Osteoblast (primary cell): ENCODE results near the gene KCNK13. TPM values are rescaled to one million over a fixed set of nuclear protein-coding genes. Genes with fewer than 3 reads are reported as not detected.

ENCODE experiments used
- DNase-seq: peaks from one replicate; pipeline ENCODE4 v3.0.0; 2011; ENCODE audit warnings: low spot score, mixed read lengths; ENCODE audit not compliant: insufficient read length; ENCODE audit errors: missing footprints
- H2AFZ ChIP-seq: 2 replicates; pipeline ENCODE4 v1.6.0; 2011; ENCODE audit warnings: mild to moderate bottlenecking, low read length
- H3K27ac ChIP-seq: 2 replicates; pipeline ENCODE4 v1.5.1; 2011; ENCODE audit warnings: mild to moderate bottlenecking, low read depth, low read length, moderate library complexity
- H3K27me3 ChIP-seq: 2 replicates; pipeline ENCODE4 v1.6.0; 2012; ENCODE audit warnings: mild to moderate bottlenecking, control low read depth, inconsistent platforms, low read length, moderate library complexity; ENCODE audit not compliant: insufficient read depth
- H3K36me3 ChIP-seq: 2 replicates; pipeline ENCODE4 v1.5.1; 2011; ENCODE audit warnings: mild to moderate bottlenecking, low read length, control low read depth, moderate library complexity; ENCODE audit not compliant: insufficient read depth
- H3K4me1 ChIP-seq: 2 replicates; pipeline ENCODE4 v1.5.1; 2011; ENCODE audit warnings: mild to moderate bottlenecking, low read length, control low read depth, moderate library complexity; ENCODE audit not compliant: insufficient read depth
- H3K4me2 ChIP-seq: 2 replicates; pipeline ENCODE4 v1.6.0; 2011; ENCODE audit warnings: mild to moderate bottlenecking, low read length; ENCODE audit not compliant: insufficient read depth
- H3K4me3 ChIP-seq: fragments of 200-600 bp; sonication (generic); 3 replicates; pipeline ENCODE4 v1.5.1; 2012; ENCODE audit warnings: mild to moderate bottlenecking, low read length, inconsistent platforms; ENCODE audit not compliant: insufficient read depth
- H3K79me2 ChIP-seq: 2 replicates; pipeline ENCODE4 v1.6.0; 2012; ENCODE audit warnings: mild to moderate bottlenecking, low read length, control low read depth, inconsistent platforms; ENCODE audit not compliant: insufficient read depth
- H3K9me3 ChIP-seq: 2 replicates; pipeline ENCODE4 v1.5.1; 2011; ENCODE audit warnings: low read depth, low read length, control low read depth
- H4K20me1 ChIP-seq: 2 replicates; pipeline ENCODE4 v1.6.0; 2012; ENCODE audit warnings: mild to moderate bottlenecking, low read length, control low read depth; ENCODE audit not compliant: insufficient read depth
- total RNA-seq: library from RNA; depleted of rRNA; stranded (reverse); fragments of >200 nt; gene quantifications from 2 replicates; pipeline ENCODE4 v1.2.3, GENCODE V29; 2012
- TF ChIP-seq, protein P1 (sequence below): IDR thresholded peaks from 2 replicates; pipeline ENCODE4 v1.5.1; 2011; ENCODE audit warnings: mild to moderate bottlenecking, low read depth, low read length, moderate library complexity; ENCODE audit errors: extremely low read depth

The KCNK13 gene
- total RNA-seq, 1 donor = not detected

DNA sequence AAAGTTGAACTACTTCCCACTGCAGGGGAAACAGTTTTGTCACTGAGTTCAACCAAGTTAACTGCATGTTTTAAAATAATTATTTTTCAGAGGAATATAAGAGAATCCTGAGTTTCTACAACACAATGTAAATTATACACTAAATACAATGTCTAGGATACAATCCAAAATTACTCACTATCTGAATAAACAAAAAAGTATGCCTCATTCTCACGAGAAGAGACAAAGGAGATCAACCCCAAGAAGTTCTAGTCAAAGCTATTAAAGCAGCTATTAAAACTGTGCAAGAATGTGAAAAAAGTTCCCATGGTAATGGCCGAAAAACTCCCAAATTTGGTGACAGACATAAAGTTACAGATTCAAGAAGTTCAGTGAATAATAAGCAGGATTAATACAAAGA is 8.8 kb upstream of the KCNK13 start:
- Histone ChIP-seq H3K4me2 (peak overlapping the region; percentile 34), H2AFZ (no peak overlapping the region), H3K79me2 (no peaks in the 10 kb centered on the region), H3K4me3 (no peak overlapping the region), H3K9me3 (no peaks in the 10 kb centered on the region), H3K27me3 (peaks cover 15% of the 10 kb centered on the region), H3K27ac (no peak overlapping the region), H4K20me1 (no peaks in the 10 kb centered on the region), H3K36me3 (no peaks in the 10 kb centered on the region), H3K4me1 (peaks cover 5% of the 10 kb centered on the region)
- no peak for DNase-seq
- TF ChIP-seq, protein P1, sequence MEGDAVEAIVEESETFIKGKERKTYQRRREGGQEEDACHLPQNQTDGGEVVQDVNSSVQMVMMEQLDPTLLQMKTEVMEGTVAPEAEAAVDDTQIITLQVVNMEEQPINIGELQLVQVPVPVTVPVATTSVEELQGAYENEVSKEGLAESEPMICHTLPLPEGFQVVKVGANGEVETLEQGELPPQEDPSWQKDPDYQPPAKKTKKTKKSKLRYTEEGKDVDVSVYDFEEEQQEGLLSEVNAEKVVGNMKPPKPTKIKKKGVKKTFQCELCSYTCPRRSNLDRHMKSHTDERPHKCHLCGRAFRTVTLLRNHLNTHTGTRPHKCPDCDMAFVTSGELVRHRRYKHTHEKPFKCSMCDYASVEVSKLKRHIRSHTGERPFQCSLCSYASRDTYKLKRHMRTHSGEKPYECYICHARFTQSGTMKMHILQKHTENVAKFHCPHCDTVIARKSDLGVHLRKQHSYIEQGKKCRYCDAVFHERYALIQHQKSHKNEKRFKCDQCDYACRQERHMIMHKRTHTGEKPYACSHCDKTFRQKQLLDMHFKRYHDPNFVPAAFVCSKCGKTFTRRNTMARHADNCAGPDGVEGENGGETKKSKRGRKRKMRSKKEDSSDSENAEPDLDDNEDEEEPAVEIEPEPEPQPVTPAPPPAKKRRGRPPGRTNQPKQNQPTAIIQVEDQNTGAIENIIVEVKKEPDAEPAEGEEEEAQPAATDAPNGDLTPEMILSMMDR = no peak

DNA sequence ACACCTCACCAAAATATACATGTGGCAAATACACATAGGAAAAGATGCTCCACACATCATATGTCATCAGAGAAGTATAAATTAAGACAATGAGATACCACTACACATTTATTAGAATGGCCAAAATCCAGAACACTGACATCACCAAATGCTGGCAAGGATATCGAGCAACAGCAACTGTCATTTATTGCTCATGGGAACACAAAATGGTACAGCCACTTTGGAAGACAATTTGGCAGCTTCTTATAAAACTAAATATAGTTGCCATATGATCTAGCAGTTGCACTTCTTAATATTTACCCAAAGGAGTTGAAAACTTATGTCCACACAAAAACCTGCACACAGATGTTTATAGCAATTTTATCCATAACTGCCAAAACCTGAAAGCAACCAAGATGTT is 7.0 kb upstream of the KCNK13 start:
- DNase-seq = no peak
- no peaks in the 10 kb centered on the region for H3K9me3 ChIP-seq
- TF ChIP-seq, protein P1 = no peak

DNA sequence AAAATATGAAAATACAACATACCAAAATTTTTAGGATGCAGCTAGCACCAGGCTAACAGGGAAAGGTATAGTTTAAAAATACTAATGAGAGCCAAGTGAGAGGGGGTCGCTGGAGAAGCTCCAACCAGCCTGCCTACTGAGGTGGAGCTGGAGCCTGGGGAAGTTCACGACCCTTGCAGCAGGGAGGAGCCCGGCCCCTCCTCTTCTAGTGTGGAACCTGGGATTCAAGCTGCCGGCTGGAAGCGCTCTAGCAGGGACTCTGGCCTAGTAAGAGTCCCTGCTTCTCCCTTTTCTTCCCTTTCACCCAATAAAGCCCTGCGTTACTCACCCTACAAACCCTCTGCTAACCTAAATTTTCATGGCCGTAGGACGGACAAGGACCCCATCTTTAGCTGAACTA is 5.0 kb upstream of the KCNK13 start:
- no peaks in the 10 kb centered on the region for H3K79me2 ChIP-seq
- H3K4me1 ChIP-seq = peaks cover 5% of the 10 kb centered on the region
- TF ChIP-seq, protein P1 = no peak
- no peaks in the 10 kb centered on the region for H4K20me1 ChIP-seq
- no peaks in the 10 kb centered on the region for H3K36me3 ChIP-seq
- H3K27me3 ChIP-seq = peaks cover 51% of the 10 kb centered on the region
- H3K4me2 ChIP-seq = no peak overlapping the region
- DNase-seq = no peak
- no peaks in the 10 kb centered on the region for H3K9me3 ChIP-seq
- no peak overlapping the region for H2AFZ ChIP-seq
- H3K4me3 ChIP-seq = no peak overlapping the region
- no peak overlapping the region for H3K27ac ChIP-seq

More for the DNA sequence above, 7.0 kb upstream of the KCNK13 start:
- Histone ChIP-seq H3K4me3 (no peak overlapping the region), H3K4me2 (no peak overlapping the region), H3K4me1 (peaks cover 5% of the 10 kb centered on the region), H4K20me1 (no peaks in the 10 kb centered on the region), H3K36me3 (no peaks in the 10 kb centered on the region), H3K79me2 (no peaks in the 10 kb centered on the region), H2AFZ (no peak overlapping the region), H3K27me3 (peaks cover 32% of the 10 kb centered on the region), H3K27ac (no peak overlapping the region)

DNA sequence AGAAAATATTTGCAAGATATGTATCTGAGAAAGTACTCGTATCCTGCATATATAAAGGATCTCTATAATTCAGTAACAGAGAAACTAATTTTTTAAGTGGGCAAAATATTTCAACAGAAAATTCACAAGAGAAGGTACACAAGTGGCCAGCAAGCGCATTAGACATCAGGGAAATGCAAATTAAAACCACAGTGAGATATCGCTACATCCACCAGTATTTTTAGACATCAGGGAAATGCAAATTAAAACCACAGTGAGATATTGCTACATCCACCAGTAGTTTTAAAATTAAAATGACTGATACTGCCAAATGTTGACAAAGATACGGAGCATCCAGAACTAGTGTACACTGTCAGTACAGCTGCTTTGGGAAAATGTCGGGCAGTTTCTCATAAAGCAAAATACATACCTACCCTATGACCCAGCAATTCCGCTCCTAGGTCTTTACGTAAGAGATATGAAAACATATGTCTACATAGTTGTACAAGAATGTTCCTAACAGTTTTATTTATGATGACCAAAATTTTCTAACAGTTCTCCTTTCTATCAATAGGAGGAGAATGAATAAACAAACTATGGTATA is 2.8 kb upstream of the KCNK13 start:
- no peaks in the 10 kb centered on the region for H3K4me1 ChIP-seq
- DNase-seq = no peak
- no peak overlapping the region for H2AFZ ChIP-seq
- no peaks in the 10 kb centered on the region for H4K20me1 ChIP-seq
- H3K36me3 ChIP-seq = no peaks in the 10 kb centered on the region
- H3K79me2 ChIP-seq = no peaks in the 10 kb centered on the region
- H3K27me3 ChIP-seq = peaks cover 73% of the 10 kb centered on the region
- H3K9me3 ChIP-seq = no peaks in the 10 kb centered on the region
- TF ChIP-seq, protein P1 = no peak
- H3K27ac ChIP-seq = no peak overlapping the region
- no peak overlapping the region for H3K4me3 ChIP-seq
- no peak overlapping the region for H3K4me2 ChIP-seq
